ACC112 (cell line): ENCODE results near the gene TBC1D8.

Experiments used
- H2AFZ ChIP-seq: fragments of 200-600 bp; sonication (generic); one replicate; pipeline ENCODE4 v1.6.0; 2017; ENCODE audit warnings: antibody characterized with exemption, low read length; ENCODE audit not compliant: unreplicated experiment
- H3K27ac ChIP-seq: fragments of 200-600 bp; sonication (generic); 2 replicates; pipeline ENCODE4 v1.5.1; 2014; ENCODE audit warnings: low read depth, mild to moderate bottlenecking, antibody characterized with exemption, low read length, moderate library complexity
- H3K27me3 ChIP-seq: fragments of 200-600 bp; sonication (generic); 2 replicates; pipeline ENCODE4 v1.6.1; 2014; ENCODE audit warnings: mild to moderate bottlenecking, antibody characterized with exemption, low read length, moderate library complexity, mixed read lengths; ENCODE audit not compliant: insufficient read depth
- H3K36me3 ChIP-seq: fragments of 200-600 bp; sonication (generic); 2 replicates; pipeline ENCODE4 v1.6.1; 2016; ENCODE audit warnings: mild to moderate bottlenecking, antibody characterized with exemption, low read length, moderate library complexity, mixed read lengths; ENCODE audit not compliant: insufficient read depth
- H3K4me1 ChIP-seq: fragments of 200-600 bp; sonication (generic); one replicate; pipeline ENCODE4 v1.6.1; 2016; ENCODE audit warnings: low read length, mixed read lengths; ENCODE audit not compliant: insufficient read depth, unreplicated experiment, control insufficient read depth
- H3K4me3 ChIP-seq: fragments of 200-600 bp; sonication (generic); 2 replicates; pipeline ENCODE4 v1.5.1; 2014; ENCODE audit warnings: mild to moderate bottlenecking, low read depth, low read length
- H3K79me2 ChIP-seq: fragments of 200-600 bp; sonication (generic); one replicate; pipeline ENCODE4 v1.6.0; 2016; ENCODE audit warnings: low read length; ENCODE audit not compliant: control insufficient read depth, unreplicated experiment, insufficient read depth

The TBC1D8 gene

DNA sequence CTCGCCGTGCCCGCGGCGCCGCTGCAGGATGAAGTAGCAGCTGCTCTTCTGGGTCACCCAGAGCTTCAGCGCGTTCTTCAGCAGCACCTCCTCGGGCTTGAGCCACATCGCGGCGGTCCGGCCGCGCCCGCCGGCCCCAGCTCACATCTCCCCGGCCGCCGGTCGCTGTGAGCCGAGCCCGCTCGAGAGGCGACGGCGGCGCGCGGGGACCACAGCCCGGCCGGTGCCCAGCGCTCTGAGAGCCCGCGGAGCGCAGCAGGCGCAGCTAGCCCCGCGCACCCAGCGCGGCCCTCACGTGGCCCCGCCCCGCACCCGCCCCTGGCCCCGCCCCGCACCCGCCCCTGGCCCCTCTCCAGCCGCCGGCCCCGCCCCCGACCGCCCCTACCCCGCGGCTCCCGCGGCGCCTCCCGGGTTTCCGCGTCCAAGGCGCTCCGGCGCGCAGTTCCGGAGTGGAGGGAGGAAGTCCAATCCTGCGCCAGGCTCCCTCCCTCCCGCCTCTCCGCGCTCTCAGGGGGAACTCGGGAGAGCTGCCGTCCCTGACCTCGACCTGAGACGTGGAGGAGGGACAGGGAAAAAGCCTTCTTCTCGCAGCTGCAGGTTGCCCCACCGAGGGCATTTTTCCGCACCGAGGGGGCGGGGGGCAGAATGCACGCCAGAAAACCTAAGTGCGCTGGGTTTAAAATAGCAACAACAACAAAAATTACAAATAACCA is at the start of gene TBC1D8:
TBC1D8 (minus strand) TSS at position 237 of the 713 bp plus-strand sequence; CDS start at position 108, 129 bp downstream.
- peaks cover 33% of the 10 kb centered on the region for H3K4me1 ChIP-seq
- H2AFZ ChIP-seq, result peak within 1 kb of the TSS; percentile 58
- no peaks in the 10 kb centered on the region for H3K27me3 ChIP-seq
- peak within 1 kb of the TSS; percentile 91 for H3K4me3 ChIP-seq
- peaks cover 49% of the 10 kb centered on the region for H3K79me2 ChIP-seq
- H3K36me3 ChIP-seq, result peaks cover 8% of the 10 kb centered on the region; the same call in 1 of the 2 replicates
- peak within 1 kb of the TSS; percentile 61 for H3K27ac ChIP-seq

GRCh38 chr2:101200676-101201075 is 49.5 kb upstream of the TBC1D8 start:
- H2AFZ ChIP-seq, result peak overlapping the region; percentile 39
- no peak overlapping the region for H3K4me3 ChIP-seq
- peaks cover 9% of the 10 kb centered on the region for H3K4me1 ChIP-seq
- no peak overlapping the region for H3K27ac ChIP-seq
- H3K36me3 ChIP-seq, result no peaks in the 10 kb centered on the region
- no peaks in the 10 kb centered on the region for H3K27me3 ChIP-seq
- no peaks in the 10 kb centered on the region for H3K79me2 ChIP-seq

DNA sequence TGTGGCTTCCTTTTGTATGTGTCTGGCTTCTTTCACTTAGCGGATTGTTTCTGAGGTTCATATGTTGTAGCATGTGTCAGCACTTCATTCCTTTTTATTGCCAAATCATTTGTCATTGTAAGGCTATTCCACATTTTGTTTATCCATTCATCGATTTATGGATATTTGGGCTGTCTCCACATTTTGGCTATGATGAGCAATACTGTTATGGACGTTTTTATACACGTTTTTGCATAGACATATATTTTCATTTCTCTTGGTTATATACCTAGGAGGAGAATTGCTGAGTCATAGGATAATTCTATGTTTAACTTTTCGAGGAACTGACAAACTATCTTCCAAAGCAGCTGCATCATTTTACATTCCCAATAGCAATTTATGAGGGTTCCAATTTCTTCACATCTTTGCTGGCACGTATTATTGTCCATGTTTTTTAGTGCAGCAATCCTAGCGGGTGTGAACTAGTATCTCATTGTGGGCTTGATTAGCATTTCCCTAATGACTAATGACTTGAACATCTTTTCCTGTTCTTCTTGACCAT is 48.1 kb upstream of the TBC1D8 start:
- Histone ChIP-seq H3K4me3 (peak overlapping the region; percentile 4; the same call in 1 of the 2 replicates), H3K36me3 (no peaks in the 10 kb centered on the region), H3K79me2 (no peaks in the 10 kb centered on the region), H3K27me3 (no peaks in the 10 kb centered on the region), H3K4me1 (peaks cover 9% of the 10 kb centered on the region), H3K27ac (peak overlapping the region; percentile 45), H2AFZ (no peak overlapping the region)

- H3K27ac ChIP-seq, result no peak overlapping the region
- peaks cover 9% of the 10 kb centered on the region for H3K4me1 ChIP-seq
- H3K4me3 ChIP-seq, result no peak overlapping the region
- no peaks in the 10 kb centered on the region for H3K79me2 ChIP-seq
- H2AFZ ChIP-seq, result no peak overlapping the region
- H3K36me3 ChIP-seq, result no peaks in the 10 kb centered on the region
- no peaks in the 10 kb centered on the region for H3K27me3 ChIP-seq
These were observed 46.6 kb upstream of the TBC1D8 start for GRCh38 chr2:101197814-101198213.

GRCh38 chr2:101197215-101197745 is 46.1 kb upstream of the TBC1D8 start:
- Histone ChIP-seq H3K4me3 (no peak overlapping the region), H2AFZ (no peak overlapping the region), H3K79me2 (no peaks in the 10 kb centered on the region), H3K27ac (no peak overlapping the region), H3K27me3 (no peaks in the 10 kb centered on the region), H3K4me1 (peaks cover 9% of the 10 kb centered on the region), H3K36me3 (no peaks in the 10 kb centered on the region)

GRCh38 chr2:101195871-101196661 is 44.9 kb upstream of the TBC1D8 start:
- H2AFZ ChIP-seq, result no peak overlapping the region
- no peaks in the 10 kb centered on the region for H3K79me2 ChIP-seq
- H3K36me3 ChIP-seq, result no peaks in the 10 kb centered on the region
- no peak overlapping the region for H3K27ac ChIP-seq
- no peaks in the 10 kb centered on the region for H3K27me3 ChIP-seq
- peaks cover 9% of the 10 kb centered on the region for H3K4me1 ChIP-seq
- no peak overlapping the region for H3K4me3 ChIP-seq

- no peaks in the 10 kb centered on the region for H3K79me2 ChIP-seq
- H2AFZ ChIP-seq, result no peak overlapping the region
- H3K27me3 ChIP-seq, result no peaks in the 10 kb centered on the region
- no peak overlapping the region for H3K27ac ChIP-seq
- no peaks in the 10 kb centered on the region for H3K36me3 ChIP-seq
- no peak overlapping the region for H3K4me3 ChIP-seq
- no peaks in the 10 kb centered on the region for H3K4me1 ChIP-seq
These were observed 41.9 kb upstream of the TBC1D8 start for GRCh38 chr2:101193033-101193626.

- Histone ChIP-seq H3K4me1 (no peaks in the 10 kb centered on the region), H3K27me3 (no peaks in the 10 kb centered on the region), H2AFZ (no peak overlapping the region), H3K27ac (no peak overlapping the region), H3K36me3 (no peaks in the 10 kb centered on the region), H3K79me2 (no peaks in the 10 kb centered on the region), H3K4me3 (no peak overlapping the region)
These were observed 39.8 kb upstream of the TBC1D8 start for GRCh38 chr2:101190747-101191516.

- Histone ChIP-seq H3K4me1 (no peaks in the 10 kb centered on the region), H2AFZ (no peak overlapping the region), H3K4me3 (no peak overlapping the region), H3K27ac (no peak overlapping the region), H3K79me2 (no peaks in the 10 kb centered on the region), H3K27me3 (no peaks in the 10 kb centered on the region), H3K36me3 (no peaks in the 10 kb centered on the region)
These were observed 37.7 kb upstream of the TBC1D8 start for GRCh38 chr2:101188683-101189405.
